ENCODE measurements around the gene PPARG. TPM values are rescaled to one million over a fixed set of nuclear protein-coding genes. Genes with fewer than 3 reads are reported as not detected.

The PPARG gene
- 3.1 and 15.6 TPM in 2 replicates for total RNA-seq

DNA sequence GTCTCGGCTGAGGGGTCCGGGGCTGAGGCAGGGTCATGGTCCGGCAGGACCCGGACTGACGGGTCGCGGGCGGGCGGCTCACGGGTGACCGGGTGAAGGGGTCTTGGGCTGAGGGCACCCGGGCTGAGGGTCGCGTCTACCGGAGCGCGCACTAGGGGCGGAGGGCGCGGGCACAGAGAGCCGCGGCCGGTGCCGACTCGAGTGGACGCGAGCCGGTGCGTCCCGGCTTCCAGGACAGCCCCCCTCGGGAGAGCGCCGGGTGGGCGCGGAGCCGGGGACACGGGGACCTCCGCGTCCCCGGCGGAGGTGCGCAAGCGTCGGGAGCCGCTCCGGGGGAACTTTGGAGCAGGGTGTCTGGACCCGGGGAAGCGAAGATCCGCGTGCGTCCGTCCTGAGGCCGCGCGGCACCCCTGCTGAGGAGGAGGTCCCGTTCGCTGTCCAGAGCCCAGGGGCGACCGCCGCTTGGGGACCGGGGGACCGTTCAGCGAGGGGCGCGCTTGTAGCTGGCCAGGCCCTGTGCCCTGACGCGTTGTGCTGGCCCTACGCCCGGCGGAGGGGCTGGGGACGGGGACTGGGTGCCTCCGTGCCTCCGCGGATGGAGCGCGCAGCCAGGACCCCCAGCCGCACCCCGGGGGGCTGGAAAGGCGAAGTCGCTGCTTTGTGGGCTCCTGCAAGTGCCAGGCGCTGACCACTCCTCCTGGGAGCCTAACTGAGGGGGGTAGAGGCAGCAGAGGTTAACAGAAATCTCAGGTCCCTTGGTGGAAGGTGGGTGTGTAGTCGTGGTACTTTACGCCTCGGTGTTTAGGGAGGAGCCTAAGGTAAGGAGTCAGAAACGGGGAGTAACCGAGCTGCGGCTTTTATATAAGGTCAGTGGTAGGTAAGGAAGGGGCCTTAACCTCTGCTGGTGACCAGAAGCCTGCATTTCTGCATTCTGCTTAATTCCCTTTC, at the start of gene PPARG:
PPARG (plus strand) TSS at position 889 of the 948 bp plus-strand sequence. CDS start 90,642 bp downstream, outside the sequence.

Small RNA genes lying within 50 kb of the gene (small RNA-seq; reads per million reads assigned to genes)
- not detected for gene AC091492.1

Other genes with a start within 250 kb of the PPARG start
- gene TIMP4, start 130.2 kb upstream of the PPARG start, total RNA-seq = 12.2 and 17.6 TPM in 2 replicates
- gene TSEN2, start 195.4 kb downstream of the PPARG start, total RNA-seq = 15.5 and 16.5 TPM in 2 replicates